ENCODE results near the gene MUTYH. TPM values are rescaled to one million over a fixed set of nuclear protein-coding genes. Genes with fewer than 3 reads are reported as not detected.
A peak's percentile ranks its signal among the peaks of the same experiment; 100 is the strongest.

The MUTYH gene
- total and polyA plus RNA-seq, 2 experiments from 2014 or later: 27.1 to 35.6 TPM

GRCh38 chr1:45351508-45351907 lies 11.3 kb upstream of the MUTYH start:
- TF ChIP-seq CTCF (IDR thresholded peaks at IDR 0.05; ENCODE audit: low read depth, low read length): no peak
- Histone ChIP-seq H3K27ac (no peak overlapping the region), H3K36me3 (no peaks in the 10 kb centered on the region), H3K9me3 (ENCODE audit: low read depth) (no peaks in the 10 kb centered on the region), H3K4me3 (no peak overlapping the region), H3K4me1 (ENCODE audit: low read depth) (peaks cover 16% of the 10 kb centered on the region), H3K27me3 (no peaks in the 10 kb centered on the region)
- DNase-seq (ENCODE audit: low read depth in 1 of 2, low spot score in 1 of 2): no peak

GRCh38 chr1:45348966-45349677 lies 8.9 kb upstream of the MUTYH start:
- no peaks in the 10 kb centered on the region for H3K27me3 ChIP-seq
- H3K4me3 ChIP-seq: no peak overlapping the region
- no peaks in the 10 kb centered on the region for H3K36me3 ChIP-seq
- peaks cover 16% of the 10 kb centered on the region for H3K4me1 ChIP-seq (ENCODE audit: low read depth)
- no peaks in the 10 kb centered on the region for H3K9me3 ChIP-seq (ENCODE audit: low read depth)
- TF ChIP-seq CTCF (IDR thresholded peaks at IDR 0.05; ENCODE audit: low read depth, low read length): no peak
- DNase-seq (ENCODE audit: low read depth in 1 of 2, low spot score in 1 of 2): no peak
- H3K27ac ChIP-seq: peak overlapping the region; percentile 54

GRCh38 chr1:45348609-45348965 lies 8.3 kb upstream of the MUTYH start:
- Histone ChIP-seq H3K9me3 (ENCODE audit: low read depth) (no peaks in the 10 kb centered on the region), H3K27me3 (no peaks in the 10 kb centered on the region), H3K36me3 (no peaks in the 10 kb centered on the region), H3K4me3 (no peak overlapping the region), H3K27ac (peak overlapping the region; percentile 54), H3K4me1 (ENCODE audit: low read depth) (peaks cover 16% of the 10 kb centered on the region)
- TF ChIP-seq CTCF (IDR thresholded peaks at IDR 0.05; ENCODE audit: low read depth, low read length): no peak
- DNase-seq (ENCODE audit: low read depth in 1 of 2, low spot score in 1 of 2): no peak

GRCh38 chr1:45348020-45348419 lies 7.8 kb upstream of the MUTYH start:
- peaks cover 2% of the 10 kb centered on the region for H3K36me3 ChIP-seq
- no peak for TF ChIP-seq CTCF (IDR thresholded peaks at IDR 0.05; ENCODE audit: low read depth, low read length)
- H3K4me1 ChIP-seq (ENCODE audit: low read depth): peaks cover 16% of the 10 kb centered on the region
- H3K4me3 ChIP-seq: no peak overlapping the region
- DNase-seq (ENCODE audit: low read depth in 1 of 2, low spot score in 1 of 2): no peak
- peak overlapping the region; percentile 54 for H3K27ac ChIP-seq
- no peaks in the 10 kb centered on the region for H3K9me3 ChIP-seq (ENCODE audit: low read depth)
- no peaks in the 10 kb centered on the region for H3K27me3 ChIP-seq

- Histone ChIP-seq H3K27ac (no peak overlapping the region), H3K4me3 (no peak overlapping the region), H3K27me3 (no peaks in the 10 kb centered on the region), H3K9me3 (ENCODE audit: low read depth) (no peaks in the 10 kb centered on the region), H3K4me1 (ENCODE audit: low read depth) (peaks cover 16% of the 10 kb centered on the region), H3K36me3 (peaks cover 14% of the 10 kb centered on the region)
- no peak for TF ChIP-seq CTCF (IDR thresholded peaks at IDR 0.05; ENCODE audit: low read depth, low read length)
- DNase-seq (ENCODE audit: low read depth in 1 of 2, low spot score in 1 of 2): no peak
Measured at GRCh38 chr1:45346473-45346872, 6.2 kb upstream of the MUTYH start.
